GM12872 (cell line): ENCODE data around the gene NACC2.

Experiments used
- CTCF ChIP-seq: IDR thresholded peaks from 3 replicates; pipeline ENCODE4 v1.5.1; 2011; ENCODE audit warnings: low read depth, mild to moderate bottlenecking, low read length, moderate library complexity; ENCODE audit not compliant: insufficient read depth

The NACC2 gene

GRCh38 chr9:136051837-136052471 lies 43.1 kb downstream of the NACC2 start:
- no peak for TF ChIP-seq CTCF

GRCh38 chr9:136051453-136051836 lies 43.6 kb downstream of the NACC2 start:
- no peak for TF ChIP-seq CTCF

- no peak for TF ChIP-seq CTCF
These were observed 44.2 kb downstream of the NACC2 start for GRCh38 chr9:136050701-136051452.

GRCh38 chr9:136050266-136050700 lies 44.8 kb downstream of the NACC2 start:
- TF ChIP-seq CTCF: no peak

- TF ChIP-seq CTCF: no peak
These were observed 45.4 kb downstream of the NACC2 start for GRCh38 chr9:136049491-136050265.

GRCh38 chr9:136048560-136049411 lies 46.3 kb downstream of the NACC2 start:
- TF ChIP-seq CTCF: no peak
